ENCODE measurements around the gene PCDH19.
"Not testable (repeated sequence)": the region's sequence is repeated elsewhere in the genome, so short reads cannot be mapped to it uniquely, and the experiment has no call there.

Gene PCDH19

GRCh38 chrX:100409610-100410590, at the start of gene PCDH19:
Gene PCDH19, minus strand, starts transcription at chrX:100410273. Its CDS starts 1,676 bp downstream, at chrX:100408597.
- peak in 1 of 2 donors; percentile 13 for DNase-seq

GRCh38 chrX:100449696-100450608, 39.9 kb upstream of the PCDH19 start:
- DNase-seq, result no peak

- DNase-seq, result peak in 1 of 2 donors; percentile 5
Observed at GRCh38 chrX:100447655-100448397, 37.8 kb upstream of the PCDH19 start.

GRCh38 chrX:100445593-100445992, 35.5 kb upstream of the PCDH19 start:
- no peak for DNase-seq

- not testable (repeated sequence) for DNase-seq
Observed at GRCh38 chrX:100441321-100441720, 31.2 kb upstream of the PCDH19 start.

GRCh38 chrX:100440006-100440405, 29.9 kb upstream of the PCDH19 start:
- DNase-seq, result no peak

- DNase-seq, result no peak
Observed at GRCh38 chrX:100435726-100436125, 25.7 kb upstream of the PCDH19 start.

GRCh38 chrX:100424012-100424411, 13.9 kb upstream of the PCDH19 start:
- DNase-seq, result no peak

GRCh38 chrX:100418556-100418955, 8.5 kb upstream of the PCDH19 start:
- no peak for DNase-seq

- DNase-seq, result no peak
Observed at GRCh38 chrX:100417681-100418080, 7.6 kb upstream of the PCDH19 start.

- DNase-seq, result peak in 1 of 2 donors; percentile 26
Observed at GRCh38 chrX:100413229-100413628, 3.2 kb upstream of the PCDH19 start.

GRCh38 chrX:100411802-100412715, 2.0 kb upstream of the PCDH19 start:
- DNase-seq, result no peak

GRCh38 chrX:100410901-100411801, 1.1 kb upstream of the PCDH19 start:
- DNase-seq, result no peak

- no peak for DNase-seq
Observed at GRCh38 chrX:100408713-100409609, 1.1 kb downstream of the PCDH19 start.

GRCh38 chrX:100407784-100408712, 2.0 kb downstream of the PCDH19 start:
- DNase-seq, result no peak

GRCh38 chrX:100407147-100407783, 2.8 kb downstream of the PCDH19 start:
- DNase-seq, result no peak

- no peak for DNase-seq
Observed at GRCh38 chrX:100405424-100405823, 4.6 kb downstream of the PCDH19 start.

GRCh38 chrX:100404851-100405250, 5.2 kb downstream of the PCDH19 start:
- no peak for DNase-seq
